Tibial nerve (tissue), 4 donors: ENCODE results near the gene ARID1B. TPM values are rescaled to one million over a fixed set of nuclear protein-coding genes. Genes with fewer than 3 reads are reported as not detected.

Source experiments
- DNase-seq, 2 donors: peaks; one replicate each; pipeline ENCODE4 v3.0.0-alpha.2; 2019; ENCODE audit warnings: low spot score in 2 of 2
- H3K27ac ChIP-seq, 4 donors: fragments of 200-600 bp; sonication (generic) in 3 of 4; one replicate each; pipeline ENCODE4 v1.5.1; 2017 to 2019; ENCODE audit warnings: mild to moderate bottlenecking in 1 of 4
- H3K27me3 ChIP-seq, 2 donors: fragments of 200-600 bp; sonication (generic) in 1 of 2; one replicate each; pipeline versions ENCODE4 v1.5.1 to v1.6.0; 2017 to 2019
- H3K36me3 ChIP-seq, 3 donors: fragments of 200-600 bp; sonication (generic); one replicate each; pipeline ENCODE4 v1.5.1; 2018 to 2019
- H3K4me1 ChIP-seq, 4 donors: fragments of 200-600 bp; sonication (generic) in 3 of 4; one replicate each; pipeline ENCODE4 v1.5.1; 2017 to 2019
- H3K4me3 ChIP-seq, 4 donors: fragments of 200-600 bp; sonication (generic) in 3 of 4; one replicate each; pipeline ENCODE4 v1.5.1; 2017 to 2019; ENCODE audit warnings: mild to moderate bottlenecking in 1 of 4, moderate library complexity in 1 of 4
- H3K9me3 ChIP-seq, 4 donors: fragments of 200-600 bp; sonication (generic) in 3 of 4; one replicate each; pipeline ENCODE4 v1.5.1; 2017 to 2019
- EP300 ChIP-seq, 2 donors: sonication (generic); formaldehyde crosslinking; IDR thresholded peaks; one replicate each; pipeline ENCODE4 v1.6.1; 2017; ENCODE audit warnings: antibody characterized with exemption in 2 of 2, mild to moderate bottlenecking in 1 of 2
- POLR2A ChIP-seq, 2 donors: fragments of 450-650 bp; IDR thresholded peaks; one replicate each; pipeline ENCODE4 v1.6.1; 2017; ENCODE audit warnings: antibody characterized with exemption in 2 of 2, mild to moderate bottlenecking in 2 of 2, moderate library complexity in 2 of 2
- WGBS, 2 donors: methylation state at CpG; one replicate each; pipeline ENCODE4 v1.1.5; 2018; 5-methylcytosine and 5-hydroxymethylcytosine counted together
- total RNA-seq, 4 donors: library from RNA; depleted of rRNA; stranded (reverse); fragments of >200 nt; gene quantifications; one replicate each; pipeline ENCODE4 v1.1.0, GENCODE V29; 2016
- TF ChIP-seq, protein P1 (sequence below), 5 experiments: fragments of 200-600 bp in 3 of 5; fragments of 450-650 bp in 2 of 5; sonication (generic) in 3 of 5; IDR thresholded peaks; one replicate each; pipeline ENCODE4 v1.5.1; 2016 to 2019; ENCODE audit warnings: antibody characterized with exemption in 5 of 5, mild to moderate bottlenecking in 3 of 5, moderate library complexity in 2 of 5

Gene ARID1B
- total RNA-seq, 4 donors from 2014 or later: 91.5 to 123 (median 110) TPM

GRCh38 chr6:156948277-156948676 is 171.1 kb downstream of the ARID1B start:
- Histone ChIP-seq H3K27ac (no peak overlapping the region), H3K4me3 (no peak overlapping the region), H3K4me1 (peaks cover 0 to 52% (median 12%) of the 10 kb centered on the region in 4 donors), H3K27me3 (no peaks in the 10 kb centered on the region), H3K36me3 (no peaks in the 10 kb centered on the region), H3K9me3 (no peaks in the 10 kb centered on the region)
- TF ChIP-seq POLR2A (IDR thresholded peaks at IDR 0.05) (no peak), EP300 (IDR thresholded peaks at IDR 0.05) (no peak)
- TF ChIP-seq, protein P1, sequence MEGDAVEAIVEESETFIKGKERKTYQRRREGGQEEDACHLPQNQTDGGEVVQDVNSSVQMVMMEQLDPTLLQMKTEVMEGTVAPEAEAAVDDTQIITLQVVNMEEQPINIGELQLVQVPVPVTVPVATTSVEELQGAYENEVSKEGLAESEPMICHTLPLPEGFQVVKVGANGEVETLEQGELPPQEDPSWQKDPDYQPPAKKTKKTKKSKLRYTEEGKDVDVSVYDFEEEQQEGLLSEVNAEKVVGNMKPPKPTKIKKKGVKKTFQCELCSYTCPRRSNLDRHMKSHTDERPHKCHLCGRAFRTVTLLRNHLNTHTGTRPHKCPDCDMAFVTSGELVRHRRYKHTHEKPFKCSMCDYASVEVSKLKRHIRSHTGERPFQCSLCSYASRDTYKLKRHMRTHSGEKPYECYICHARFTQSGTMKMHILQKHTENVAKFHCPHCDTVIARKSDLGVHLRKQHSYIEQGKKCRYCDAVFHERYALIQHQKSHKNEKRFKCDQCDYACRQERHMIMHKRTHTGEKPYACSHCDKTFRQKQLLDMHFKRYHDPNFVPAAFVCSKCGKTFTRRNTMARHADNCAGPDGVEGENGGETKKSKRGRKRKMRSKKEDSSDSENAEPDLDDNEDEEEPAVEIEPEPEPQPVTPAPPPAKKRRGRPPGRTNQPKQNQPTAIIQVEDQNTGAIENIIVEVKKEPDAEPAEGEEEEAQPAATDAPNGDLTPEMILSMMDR (IDR thresholded peaks at IDR 0.05): no peak
- DNase-seq: no peak
- 85 to 92% methylated on average over 6 of the region's 6 CpGs for WGBS, 2 donors

DNA sequence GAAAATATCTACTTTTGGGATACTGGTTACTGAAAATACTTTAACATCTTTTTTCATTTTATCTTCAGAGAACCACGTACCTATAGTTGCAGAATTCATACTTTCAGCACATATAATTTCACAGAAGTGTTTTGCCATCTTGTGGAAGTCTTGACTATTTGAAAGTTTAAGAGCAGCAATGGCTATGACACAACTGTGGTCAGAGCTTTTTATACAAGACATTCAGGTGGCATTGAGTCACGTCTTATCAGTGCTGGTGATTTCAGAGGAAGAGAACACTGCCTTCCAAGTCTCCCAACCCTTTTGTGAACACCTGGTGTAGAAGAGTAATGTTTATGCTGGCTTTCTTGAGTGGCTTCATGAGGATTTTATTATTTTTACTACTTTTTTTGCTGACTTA is 171.6 kb downstream of the ARID1B start:
- TF ChIP-seq POLR2A (IDR thresholded peaks at IDR 0.05) (no peak), EP300 (IDR thresholded peaks at IDR 0.05) (no peak)
- TF ChIP-seq, protein P1 (IDR thresholded peaks at IDR 0.05): no peak
- no peaks in the 10 kb centered on the region for H3K9me3 ChIP-seq
- H3K36me3 ChIP-seq: no peaks in the 10 kb centered on the region
- DNase-seq: no peak
- no peak overlapping the region for H3K27ac ChIP-seq
- peaks cover 2 to 52% (median 15%) of the 10 kb centered on the region in 4 donors for H3K4me1 ChIP-seq
- H3K4me3 ChIP-seq: no peak overlapping the region
- 80 to 87% methylated on average over 2 of the region's 2 CpGs for WGBS, 2 donors
- H3K27me3 ChIP-seq: no peaks in the 10 kb centered on the region

GRCh38 chr6:156949376-156949775 is 172.2 kb downstream of the ARID1B start:
- Histone ChIP-seq H3K36me3 (no peaks in the 10 kb centered on the region), H3K4me3 (no peak overlapping the region), H3K4me1 (peaks cover 3 to 52% (median 18%) of the 10 kb centered on the region in 4 donors), H3K9me3 (no peaks in the 10 kb centered on the region), H3K27ac (no peak overlapping the region), H3K27me3 (no peaks in the 10 kb centered on the region)
- DNase-seq: no peak
- 39 to 40% methylated on average over 2 of the region's 2 CpGs for WGBS, 2 donors
- TF ChIP-seq POLR2A (IDR thresholded peaks at IDR 0.05) (no peak), EP300 (IDR thresholded peaks at IDR 0.05) (no peak)
- TF ChIP-seq, protein P1 (IDR thresholded peaks at IDR 0.05): no peak

- Histone ChIP-seq H3K27me3 (no peaks in the 10 kb centered on the region), H3K36me3 (no peaks in the 10 kb centered on the region), H3K9me3 (no peaks in the 10 kb centered on the region), H3K4me1 (peaks cover 3 to 58% (median 18%) of the 10 kb centered on the region in 4 donors), H3K27ac (no peak overlapping the region), H3K4me3 (no peak overlapping the region)
- 95 to 97% methylated on average over 2 of the region's 2 CpGs for WGBS, 2 donors
- TF ChIP-seq, protein P1 (IDR thresholded peaks at IDR 0.05): no peak
- TF ChIP-seq POLR2A (IDR thresholded peaks at IDR 0.05) (no peak), EP300 (IDR thresholded peaks at IDR 0.05) (no peak)
- no peak for DNase-seq
Observed at GRCh38 chr6:156950084-156950483, 172.9 kb downstream of the ARID1B start.

DNA sequence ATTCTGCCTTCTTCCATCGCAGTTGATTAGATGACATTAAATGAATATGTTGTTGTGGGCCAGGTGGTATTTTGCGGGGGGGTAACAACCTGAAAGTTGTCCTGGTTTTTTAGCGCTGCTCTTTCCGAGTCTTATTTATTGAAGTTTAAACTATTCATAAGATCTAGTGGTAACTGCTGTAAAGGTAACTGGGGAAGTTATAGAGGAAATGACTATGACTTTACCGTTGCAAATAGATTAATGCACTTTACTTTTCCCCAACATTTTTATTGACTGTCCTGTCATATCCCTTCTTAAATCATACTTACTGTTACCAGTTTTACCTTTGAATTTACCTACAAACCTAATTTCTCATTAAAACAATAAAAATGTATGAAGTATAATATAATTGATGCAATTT is 173.4 kb downstream of the ARID1B start:
- H3K4me1 ChIP-seq: peaks cover 3 to 62% (median 18%) of the 10 kb centered on the region in 4 donors
- no peaks in the 10 kb centered on the region for H3K36me3 ChIP-seq
- DNase-seq: no peak
- H3K27ac ChIP-seq: no peak overlapping the region
- H3K27me3 ChIP-seq: no peaks in the 10 kb centered on the region
- no peak overlapping the region for H3K4me3 ChIP-seq
- TF ChIP-seq EP300 (IDR thresholded peaks at IDR 0.05): no peak
- TF ChIP-seq POLR2A (IDR thresholded peaks at IDR 0.05): no peak
- TF ChIP-seq, protein P1 (IDR thresholded peaks at IDR 0.05): no peak
- 84 to 89% methylated on average over 5 of the region's 5 CpGs for WGBS, 2 donors
- H3K9me3 ChIP-seq: no peaks in the 10 kb centered on the region
